ENCODE measurements around the gene MAPKAP1.
"Not testable (repeated sequence)": the region's sequence is repeated elsewhere in the genome, so short reads cannot be mapped to it uniquely, and the experiment has no call there.

MAPKAP1 gene

GRCh38 chr9:125730168-125730567 lies 23.2 kb upstream of the MAPKAP1 start:
- DNase-seq (ENCODE audit: low read depth), result no peak

GRCh38 chr9:125726456-125727132 lies 19.6 kb upstream of the MAPKAP1 start:
- no peak for DNase-seq (ENCODE audit: low read depth)

GRCh38 chr9:125707472-125707804 lies 430 bp upstream of the MAPKAP1 start:
- DNase-seq (ENCODE audit: low read depth), result no peak

- DNase-seq (ENCODE audit: low read depth), result no peak
These were observed 1.1 kb downstream of the MAPKAP1 start for GRCh38 chr9:125705893-125706292.

GRCh38 chr9:125703662-125704061 lies 3.3 kb downstream of the MAPKAP1 start:
- DNase-seq (ENCODE audit: low read depth), result no peak

- peak; percentile 42 for DNase-seq (ENCODE audit: low read depth)
These were observed 5.7 kb downstream of the MAPKAP1 start for GRCh38 chr9:125701351-125701750.

GRCh38 chr9:125700791-125701190 lies 6.2 kb downstream of the MAPKAP1 start:
- DNase-seq (ENCODE audit: low read depth), result peak; percentile 14

- no peak for DNase-seq (ENCODE audit: low read depth)
These were observed 7.1 kb downstream of the MAPKAP1 start for GRCh38 chr9:125699870-125700269.

GRCh38 chr9:125696106-125696647 lies 10.8 kb downstream of the MAPKAP1 start:
- peak; percentile 2 for DNase-seq (ENCODE audit: low read depth)

GRCh38 chr9:125695548-125695947 lies 11.5 kb downstream of the MAPKAP1 start:
- peak; percentile 47 for DNase-seq (ENCODE audit: low read depth)

GRCh38 chr9:125694478-125694877 lies 12.5 kb downstream of the MAPKAP1 start:
- DNase-seq (ENCODE audit: low read depth), result no peak

- not testable (repeated sequence) for DNase-seq (ENCODE audit: low read depth)
These were observed 13.5 kb downstream of the MAPKAP1 start for GRCh38 chr9:125693492-125693891.

- peak; percentile 6 for DNase-seq (ENCODE audit: low read depth)
These were observed 15.1 kb downstream of the MAPKAP1 start for GRCh38 chr9:125691869-125692268.

GRCh38 chr9:125690679-125691078 lies 16.3 kb downstream of the MAPKAP1 start:
- no peak for DNase-seq (ENCODE audit: low read depth)

GRCh38 chr9:125687163-125687863 lies 19.7 kb downstream of the MAPKAP1 start:
- no peak for DNase-seq (ENCODE audit: low read depth)

GRCh38 chr9:125685167-125685566 lies 21.8 kb downstream of the MAPKAP1 start:
- no peak for DNase-seq (ENCODE audit: low read depth)

- DNase-seq (ENCODE audit: low read depth), result no peak
These were observed 23.5 kb downstream of the MAPKAP1 start for GRCh38 chr9:125683486-125683885.

- DNase-seq (ENCODE audit: low read depth), result no peak
These were observed 24.7 kb downstream of the MAPKAP1 start for GRCh38 chr9:125682340-125682739.

GRCh38 chr9:125681657-125682056 lies 25.4 kb downstream of the MAPKAP1 start:
- DNase-seq (ENCODE audit: low read depth), result no peak

- DNase-seq (ENCODE audit: low read depth), result no peak
These were observed 25.9 kb downstream of the MAPKAP1 start for GRCh38 chr9:125681086-125681622.

- no peak for DNase-seq (ENCODE audit: low read depth)
These were observed 26.6 kb downstream of the MAPKAP1 start for GRCh38 chr9:125680445-125680844.

GRCh38 chr9:125679597-125680189 lies 27.3 kb downstream of the MAPKAP1 start:
- no peak for DNase-seq (ENCODE audit: low read depth)
